Liver (tissue), 3 donors: Measurements from ENCODE around the gene ATP2B2.

Experiments
- EGR1 ChIP-seq, 2 donors: IDR thresholded peaks; 2 replicates each; pipeline ENCODE4 v1.6.1; 2016 to 2018; ENCODE audit warnings: antibody characterized with exemption in 2 of 2, low read depth in 2 of 2
- GABPA ChIP-seq, 2 donors: IDR thresholded peaks in 1 of 2; conservative IDR thresholded peaks in 1 of 2; 2 replicates each; pipeline ENCODE4 v1.6.1; 2016; ENCODE audit warnings: antibody characterized with exemption in 2 of 2, mild to moderate bottlenecking in 1 of 2, moderate library complexity in 1 of 2
- HNF4G ChIP-seq: IDR thresholded peaks from 2 replicates; pipeline ENCODE4 v1.6.1; 2016; ENCODE audit warnings: antibody characterized with exemption
- JUND ChIP-seq, 2 donors: IDR thresholded peaks; 2 replicates each; pipeline ENCODE4 v1.6.1; 2016; ENCODE audit warnings: antibody characterized with exemption in 2 of 2
- REST ChIP-seq: IDR thresholded peaks from 2 replicates; pipeline ENCODE4 v1.6.1; 2016; ENCODE audit warnings: antibody characterized with exemption, mild to moderate bottlenecking
- SP1 ChIP-seq: IDR thresholded peaks from 2 replicates; pipeline ENCODE4 v1.6.1; 2018; ENCODE audit warnings: antibody characterized with exemption, mild to moderate bottlenecking
- TAF1 ChIP-seq: conservative IDR thresholded peaks from 2 replicates; pipeline ENCODE4 v1.6.1; 2016; ENCODE audit warnings: antibody characterized with exemption, mild to moderate bottlenecking
- YY1 ChIP-seq: IDR thresholded peaks from 2 replicates; pipeline ENCODE4 v1.6.1; 2016; ENCODE audit warnings: antibody characterized with exemption, mild to moderate bottlenecking
- TF ChIP-seq, protein P1 (sequence below): fragments of 150-350 bp; IDR thresholded peaks from 2 replicates; pipeline ENCODE4 v1.5.1; 2017; ENCODE audit warnings: improper control_type of control experiment, low read depth, low read length; ENCODE audit not compliant: missing input control
- TF ChIP-seq, protein P2 (sequence below): IDR thresholded peaks from 2 replicates; pipeline ENCODE4 v1.6.1; 2016; ENCODE audit warnings: antibody characterized with exemption
- donor health status: healthy.
- donor health status: healthy.

GRCh38 chr3:10365316-10365715 lies 140.1 kb downstream of the ATP2B2 start:
- no peak for TF ChIP-seq TAF1
- TF ChIP-seq, protein P1, sequence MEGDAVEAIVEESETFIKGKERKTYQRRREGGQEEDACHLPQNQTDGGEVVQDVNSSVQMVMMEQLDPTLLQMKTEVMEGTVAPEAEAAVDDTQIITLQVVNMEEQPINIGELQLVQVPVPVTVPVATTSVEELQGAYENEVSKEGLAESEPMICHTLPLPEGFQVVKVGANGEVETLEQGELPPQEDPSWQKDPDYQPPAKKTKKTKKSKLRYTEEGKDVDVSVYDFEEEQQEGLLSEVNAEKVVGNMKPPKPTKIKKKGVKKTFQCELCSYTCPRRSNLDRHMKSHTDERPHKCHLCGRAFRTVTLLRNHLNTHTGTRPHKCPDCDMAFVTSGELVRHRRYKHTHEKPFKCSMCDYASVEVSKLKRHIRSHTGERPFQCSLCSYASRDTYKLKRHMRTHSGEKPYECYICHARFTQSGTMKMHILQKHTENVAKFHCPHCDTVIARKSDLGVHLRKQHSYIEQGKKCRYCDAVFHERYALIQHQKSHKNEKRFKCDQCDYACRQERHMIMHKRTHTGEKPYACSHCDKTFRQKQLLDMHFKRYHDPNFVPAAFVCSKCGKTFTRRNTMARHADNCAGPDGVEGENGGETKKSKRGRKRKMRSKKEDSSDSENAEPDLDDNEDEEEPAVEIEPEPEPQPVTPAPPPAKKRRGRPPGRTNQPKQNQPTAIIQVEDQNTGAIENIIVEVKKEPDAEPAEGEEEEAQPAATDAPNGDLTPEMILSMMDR: no peak
- no peak for TF ChIP-seq JUND (IDR thresholded peaks at IDR 0.05)
- TF ChIP-seq EGR1 (IDR thresholded peaks at IDR 0.05; ENCODE audit: low read depth in 2 of 2): no peak
- TF ChIP-seq, protein P2, sequence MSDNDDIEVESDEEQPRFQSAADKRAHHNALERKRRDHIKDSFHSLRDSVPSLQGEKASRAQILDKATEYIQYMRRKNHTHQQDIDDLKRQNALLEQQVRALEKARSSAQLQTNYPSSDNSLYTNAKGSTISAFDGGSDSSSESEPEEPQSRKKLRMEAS: no peak
- no peak for TF ChIP-seq GABPA (IDR thresholded peaks at IDR 0.05 in 1 of 2, conservative IDR thresholded peaks at IDR 0.05 in 1 of 2)
- TF ChIP-seq HNF4G: no peak
- TF ChIP-seq YY1: no peak
- no peak for TF ChIP-seq REST
- no peak for TF ChIP-seq SP1
